HG03521 (cell line): Measurements from ENCODE around the gene ECI2.
"Not testable (repeated sequence)": the region's sequence is repeated elsewhere in the genome, so short reads cannot be mapped to it uniquely, and the experiment has no call there.

Experiments used
- ATAC-seq: cut with Tn5 transposase; IDR thresholded peaks from one replicate; pipeline ENCODE4 v1.9.1; 2021; ENCODE audit warnings: mild to moderate bottlenecking, moderate library complexity; ENCODE audit not compliant: unreplicated experiment

The ECI2 gene

DNA sequence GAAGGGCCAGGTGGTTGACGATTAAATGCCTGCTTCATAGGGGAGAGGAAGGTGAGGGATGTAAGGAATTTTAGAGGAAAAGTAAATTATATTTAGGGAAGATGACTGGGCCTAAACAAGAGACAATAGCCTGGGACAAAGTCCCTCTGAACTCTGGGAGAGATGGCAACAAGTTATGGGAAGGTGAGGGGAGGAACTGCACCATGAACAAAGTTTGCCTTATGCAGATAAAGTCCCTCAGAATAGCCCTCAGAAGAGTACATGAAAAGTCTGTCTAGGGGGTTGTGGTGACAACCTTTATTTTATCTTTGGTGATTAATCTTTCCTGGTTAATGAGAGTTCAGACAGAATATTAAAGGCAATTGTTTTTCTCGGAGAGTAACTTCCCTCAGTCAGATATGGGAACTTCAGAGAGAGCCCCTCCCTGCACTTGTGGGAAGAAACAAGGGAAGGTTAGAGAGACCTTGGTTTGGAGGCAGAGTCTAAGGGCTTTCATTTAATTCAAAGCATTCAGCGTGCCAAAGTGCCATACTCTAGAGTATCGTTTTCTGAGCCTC, 29.3 kb downstream of the ECI2 start:
- ATAC-seq, result no peak

DNA sequence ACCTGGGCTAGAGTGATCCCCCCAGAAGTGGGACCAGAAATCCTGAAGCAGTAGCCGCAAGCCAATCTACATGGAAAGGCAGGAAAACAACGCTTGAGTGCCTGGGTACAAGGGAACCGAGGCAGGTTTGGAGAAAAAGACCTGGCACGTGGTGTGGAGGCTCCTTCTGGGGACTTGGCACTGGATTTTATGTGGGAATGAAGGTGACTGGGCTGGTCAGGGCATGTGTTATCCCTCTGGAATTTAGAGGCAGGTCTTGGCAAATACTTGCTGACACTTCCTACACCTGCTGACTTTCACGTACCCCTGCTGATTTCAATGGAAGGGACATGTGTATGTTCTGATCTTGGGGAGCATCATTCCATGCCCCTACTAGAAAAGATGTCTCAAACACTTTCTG, 31.4 kb downstream of the ECI2 start:
- no peak for ATAC-seq

GRCh38 chr6:4102687-4103244, 32.6 kb downstream of the ECI2 start:
- ATAC-seq, result no peak

GRCh38 chr6:4101298-4101697, 34.1 kb downstream of the ECI2 start:
- no peak for ATAC-seq

DNA sequence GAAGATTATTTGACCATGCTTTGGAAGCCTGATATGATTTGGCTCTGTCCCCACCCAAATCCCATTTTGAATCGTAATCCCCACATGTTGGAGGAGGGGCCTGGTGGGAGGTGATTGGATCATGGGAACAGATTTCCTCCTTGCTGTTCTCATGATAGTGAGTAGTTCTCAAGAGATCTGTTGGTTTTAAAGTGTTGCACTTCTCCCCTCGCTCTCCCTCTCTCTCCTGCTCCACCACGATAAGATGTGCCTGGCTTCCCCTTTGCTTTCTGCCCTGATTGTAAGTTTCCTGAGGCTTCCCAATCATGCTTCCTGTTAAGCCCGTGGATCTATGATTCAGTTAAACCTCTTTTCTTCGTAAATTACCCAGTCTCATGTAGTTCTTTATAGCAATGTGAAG, 34.7 kb downstream of the ECI2 start:
- no peak for ATAC-seq

GRCh38 chr6:4093288-4093687, 42.1 kb downstream of the ECI2 start:
- ATAC-seq, result no peak

DNA sequence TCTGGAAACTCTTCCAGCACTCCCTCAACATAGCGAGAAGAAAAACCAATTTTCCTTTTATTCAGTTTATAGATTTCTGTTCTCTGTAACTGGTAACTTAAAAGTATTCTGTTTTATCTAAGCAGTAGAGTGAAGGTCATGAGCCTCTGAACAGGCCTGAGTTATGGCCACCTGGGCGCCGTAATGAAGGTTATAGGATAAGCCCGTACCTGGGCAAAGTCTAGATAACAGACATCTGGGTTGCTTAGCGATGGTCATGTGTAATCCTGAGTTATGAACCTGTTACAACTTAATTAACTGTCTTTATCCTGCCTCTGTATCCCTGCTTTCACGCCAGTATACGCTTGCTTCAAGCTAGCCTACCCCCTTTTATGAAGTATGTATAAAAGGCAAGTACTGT, 43.4 kb downstream of the ECI2 start:
- ATAC-seq, result no peak

DNA sequence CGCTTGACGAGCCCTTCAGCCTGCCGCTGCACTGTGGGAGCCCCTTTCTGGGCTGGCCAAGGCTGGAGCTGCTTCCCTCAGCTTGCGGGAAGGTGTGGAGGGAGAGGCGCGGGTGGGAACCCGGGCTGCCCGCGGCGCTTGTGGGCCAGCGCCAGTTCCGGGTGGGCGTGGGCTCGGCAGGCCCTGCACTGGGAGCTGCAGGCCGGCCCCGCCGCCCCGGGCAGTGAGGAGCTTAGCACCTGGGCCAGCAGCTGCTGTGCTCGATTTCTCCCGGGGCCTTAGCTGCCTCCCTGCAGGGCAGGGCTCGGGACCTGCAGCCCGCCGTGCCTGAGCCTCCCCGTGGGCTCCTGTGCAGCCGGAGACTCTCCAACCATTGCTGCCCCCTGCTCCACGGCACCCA, 45.3 kb downstream of the ECI2 start:
- not testable (repeated sequence) for ATAC-seq

GRCh38 chr6:4088704-4089103, 46.7 kb downstream of the ECI2 start:
- ATAC-seq, result no peak

- no peak for ATAC-seq
Observed at GRCh38 chr6:4085332-4085700, 50.1 kb downstream of the ECI2 start.

DNA sequence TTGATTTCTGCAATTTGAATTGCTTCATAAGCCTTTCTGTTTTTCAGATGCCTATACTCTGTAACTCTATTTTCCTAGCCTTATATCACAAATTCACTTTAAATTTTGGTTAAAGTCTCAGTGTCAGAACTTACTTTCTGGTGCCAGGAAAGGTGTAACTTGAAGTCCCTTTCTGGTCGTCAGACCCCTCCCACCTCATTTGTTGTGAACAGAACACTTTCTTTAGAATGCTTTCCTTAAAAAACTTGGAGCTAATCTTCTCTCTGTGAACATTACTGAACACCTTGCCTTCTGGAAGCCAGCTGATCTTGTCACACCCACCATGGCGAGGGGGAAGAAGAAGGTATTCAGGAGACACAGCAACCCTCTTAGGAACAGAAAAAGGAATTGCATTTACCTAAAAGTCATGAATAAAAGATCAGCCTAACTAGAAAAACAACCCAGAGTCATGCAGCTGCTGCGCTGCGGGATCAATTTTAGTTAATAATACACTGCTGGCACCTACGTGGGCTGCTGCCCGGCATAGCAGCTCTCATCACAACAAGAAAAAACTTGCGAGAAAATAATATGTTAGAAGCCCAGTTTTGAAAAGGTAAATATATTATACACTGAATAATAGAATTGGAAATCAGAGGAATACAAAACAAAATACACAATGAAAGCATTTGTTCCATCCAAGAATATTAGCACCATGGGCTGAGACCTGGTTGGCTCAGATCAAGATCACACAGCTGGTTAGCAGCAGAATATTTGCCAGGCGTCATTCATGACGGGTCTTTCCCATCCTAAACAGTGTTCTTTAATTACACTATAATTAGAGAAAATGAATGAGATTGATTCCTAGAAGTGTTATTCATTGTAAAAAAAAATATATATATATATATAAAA, 50.7 kb downstream of the ECI2 start:
- no peak for ATAC-seq

DNA sequence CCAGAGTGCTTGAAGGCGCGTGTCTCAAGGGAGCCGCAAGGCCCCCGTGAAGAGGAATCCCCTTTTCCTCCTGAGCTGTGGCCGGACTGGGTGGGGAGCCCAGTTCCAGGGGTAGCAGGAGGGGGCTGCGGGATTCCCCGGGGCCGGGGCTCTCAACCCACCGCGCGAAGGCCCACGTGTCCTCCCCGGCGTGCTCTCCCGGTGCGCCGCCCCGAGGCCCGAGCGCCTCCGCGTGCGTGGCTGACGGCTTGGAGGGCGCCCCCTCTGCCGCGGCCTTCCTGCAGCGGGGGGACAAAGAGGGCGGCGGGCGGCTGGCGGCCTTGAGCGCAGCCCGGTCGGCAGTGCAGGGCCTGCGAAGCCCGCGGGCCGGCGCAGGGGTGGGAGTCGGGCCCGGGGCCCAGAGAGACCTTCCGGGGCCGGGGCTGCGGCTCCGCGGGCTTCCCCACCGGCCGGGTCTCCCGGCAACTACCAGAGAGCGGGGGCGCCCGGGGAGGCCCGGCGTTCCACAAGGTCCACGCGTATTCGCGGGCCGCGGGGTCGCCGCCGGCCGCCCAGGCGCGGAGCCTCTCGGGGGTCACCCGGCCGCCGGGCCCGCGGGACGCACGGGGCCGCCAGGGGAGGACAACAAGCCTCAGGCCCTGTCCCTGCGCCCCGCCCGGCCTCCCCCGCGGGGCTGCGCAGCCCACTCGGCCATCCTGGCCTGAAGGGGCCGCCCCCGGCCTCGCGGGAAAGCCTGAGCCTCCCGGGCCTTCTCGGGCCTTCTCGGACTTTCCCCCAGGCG, 56.5 kb downstream of the ECI2 start, which contains the start of gene FAM217A:
Gene FAM217A, minus strand, starts transcription at position 447 of the 781 bp plus-strand sequence. CDS start 1,723 bp downstream, outside the sequence.
- no peak for ATAC-seq

GRCh38 chr6:4074478-4075235, 60.7 kb downstream of the ECI2 start:
- ATAC-seq, result no peak

DNA sequence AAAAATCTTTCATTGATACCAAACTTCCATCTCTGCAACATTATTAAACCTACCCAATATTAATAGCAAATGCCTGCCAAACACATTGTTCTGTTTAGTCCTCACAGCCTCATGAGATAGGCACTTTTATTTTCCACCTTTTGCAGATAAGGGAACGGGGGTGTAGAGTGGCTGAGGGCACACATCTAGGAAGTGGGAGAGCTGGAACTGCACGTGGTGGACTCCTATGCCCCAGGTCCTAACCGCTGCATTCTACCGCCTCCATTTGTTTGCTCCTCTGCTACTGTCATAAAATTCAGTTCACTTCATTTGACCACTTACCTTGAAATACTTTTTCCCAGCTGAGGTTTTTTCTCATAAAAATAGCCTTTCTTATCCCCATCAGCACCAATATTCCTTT, 64.0 kb downstream of the ECI2 start:
- no peak for ATAC-seq

DNA sequence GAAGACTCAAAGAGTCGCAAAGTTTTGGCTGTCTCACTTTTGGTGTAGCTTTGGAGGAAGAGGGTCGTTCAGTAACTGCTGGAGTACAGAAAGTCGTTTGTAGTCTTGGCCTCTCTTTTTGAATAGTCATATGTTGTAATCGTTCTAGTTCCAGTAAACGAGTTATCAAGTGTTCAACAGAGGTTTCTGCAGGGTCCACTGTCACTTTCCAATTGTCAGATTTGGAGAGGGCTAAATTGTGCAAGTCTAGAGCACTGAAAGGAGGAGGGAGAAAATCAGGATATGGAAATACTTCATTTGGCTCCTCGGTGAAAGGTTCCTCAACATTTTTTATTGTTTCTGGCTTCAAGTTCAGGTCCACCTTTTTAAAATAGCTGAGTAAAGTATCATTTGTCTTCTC, 66.2 kb downstream of the ECI2 start:
- ATAC-seq, result no peak

DNA sequence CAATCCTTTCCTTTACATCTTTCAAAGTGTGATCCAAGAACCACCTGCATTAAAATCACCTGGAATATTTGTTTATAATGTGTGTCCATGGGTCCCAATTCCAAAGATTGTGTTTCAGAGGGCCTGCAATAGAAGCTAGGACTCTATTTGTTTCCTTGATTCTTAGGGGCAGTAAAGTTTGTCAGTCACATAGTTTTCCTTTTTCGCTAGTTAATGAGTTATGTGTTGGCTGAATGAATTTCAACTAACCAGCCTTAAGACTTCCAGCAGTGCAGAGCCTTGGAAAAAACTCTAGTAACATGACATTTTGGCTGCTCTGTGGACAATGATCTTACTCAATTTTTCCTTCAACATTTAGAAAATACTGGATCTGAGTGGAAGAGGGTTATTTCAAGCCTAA, 67.7 kb downstream of the ECI2 start:
- ATAC-seq, result no peak

DNA sequence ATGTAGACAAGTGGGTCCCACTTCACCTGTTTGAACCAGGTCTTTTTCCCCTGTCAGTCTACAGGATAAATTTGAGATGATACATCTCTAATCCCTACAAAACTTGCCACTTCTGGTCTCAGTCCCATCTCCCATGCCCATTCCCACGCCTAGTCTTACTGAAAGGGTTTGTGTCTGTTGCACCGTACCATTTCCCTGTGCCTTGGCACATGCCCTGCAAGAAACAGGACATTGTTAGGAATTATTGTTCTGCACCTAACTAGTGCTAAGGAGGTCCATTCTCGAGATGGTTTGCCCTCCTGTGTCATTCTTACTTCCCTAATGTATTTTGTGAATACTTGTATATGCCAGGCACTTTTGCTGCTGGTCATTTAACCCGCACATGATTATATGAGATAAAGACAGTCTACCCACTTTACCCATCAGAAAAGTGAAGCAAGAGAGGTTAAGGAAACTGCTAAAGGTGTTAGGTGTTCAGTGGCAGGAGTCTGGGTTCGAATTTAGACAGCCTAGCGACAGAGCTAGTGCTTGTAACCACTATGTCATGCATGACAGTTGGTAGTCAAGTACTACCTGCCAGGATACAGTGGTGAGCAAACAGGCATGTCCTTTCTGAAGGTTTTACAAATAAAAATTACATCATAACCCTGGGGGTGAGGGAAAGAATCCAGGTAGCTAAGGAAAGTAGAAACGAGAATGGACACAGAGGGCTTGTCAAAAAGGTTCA, 69.2 kb downstream of the ECI2 start:
- ATAC-seq, result no peak
